ENCODE data around the gene GLB1L3. TPM values are rescaled to one million over a fixed set of nuclear protein-coding genes. Genes with fewer than 3 reads are reported as not detected.

Gene GLB1L3
- total RNA-seq, 1 experiment from 2014 or later: not detected

- no peaks in the 10 kb centered on the region for H3K9me2 ChIP-seq (ENCODE audit: insufficient read depth)
- H3K27ac ChIP-seq (ENCODE audit: low read depth, low read length): no peak overlapping the region
- ChIA-PET RAD21 (ENCODE audit: low non-redundant PET in 1 of 2, low total read pairs in 2 of 2, uncharacterized antibody in 2 of 2, unreplicated experiment in 2 of 2) (no interaction called here), CTCF (no interaction called here), POLR2A (no interaction called here)
- H3K4me3 ChIP-seq (replicated peaks in 1 of 2; ENCODE audit: low read depth in 1 of 2, low read length in 2 of 2): no peak overlapping the region
- DNase-seq (ENCODE audit: low read depth, low spot score): no peak
- BruUV-seq (replicated peaks): no TSS peak
- no peaks in the 10 kb centered on the region for H3K27me3 ChIP-seq (ENCODE audit: insufficient read depth, low read length)
- H2AFZ ChIP-seq (ENCODE audit: low read depth, low read length, poor library complexity, severe bottlenecking): no peak overlapping the region
- ATAC-seq: no peak
- H4K20me1 ChIP-seq (ENCODE audit: insufficient read depth): no peaks in the 10 kb centered on the region
- no peaks in the 10 kb centered on the region for H3K36me3 ChIP-seq (ENCODE audit: control insufficient read depth in 1 of 2, insufficient read depth in 2 of 2, low read length in 2 of 2)
- no peaks in the 10 kb centered on the region for H3K79me2 ChIP-seq (ENCODE audit: insufficient read depth, low read length)
- H3K4me2 ChIP-seq (ENCODE audit: low read length): no peak overlapping the region
- no peaks in the 10 kb centered on the region for H3K9me3 ChIP-seq (ENCODE audit: control insufficient read depth in 1 of 2, insufficient read depth in 1 of 2, low read depth in 1 of 2, low read length in 2 of 2)
- TF ChIP-seq CEBPB (IDR thresholded peaks at IDR 0.05; ENCODE audit: low read depth): no peak
- no peak for TF ChIP-seq RAD21 (IDR thresholded peaks at IDR 0.05; ENCODE audit: low read depth)
- no peak for TF ChIP-seq ZNF274 (IDR thresholded peaks at IDR 0.05; ENCODE audit: low read depth, low read length)
- no peak for TF ChIP-seq ZBTB33 (IDR thresholded peaks at IDR 0.05; ENCODE audit: extremely low read depth, insufficient replicate concordance, low read length)
- no peak for TF ChIP-seq SRF (IDR thresholded peaks at IDR 0.05; ENCODE audit: low read depth)
- no peak for TF ChIP-seq REST (IDR thresholded peaks at IDR 0.05; ENCODE audit: low read depth)
- no peak for TF ChIP-seq YY1 (IDR thresholded peaks at IDR 0.05; ENCODE audit: extremely low read depth, insufficient replicate concordance, low read depth, low read length)
- TF ChIP-seq POLR2AphosphoS5 (IDR thresholded peaks at IDR 0.05; ENCODE audit: low read depth, low read length): no peak
- TF ChIP-seq MAX (IDR thresholded peaks at IDR 0.05): no peak
- no peak for TF ChIP-seq CTCF (IDR thresholded peaks at IDR 0.05 in 2 of 3, conservative IDR thresholded peaks at IDR 0.05 in 1 of 3; ENCODE audit: borderline replicate concordance in 1 of 3, insufficient read depth in 1 of 3, low read depth in 2 of 3, low read length in 2 of 3)
- no peak for TF ChIP-seq JUND (IDR thresholded peaks at IDR 0.05)
- no peak for TF ChIP-seq FOSL1 (IDR thresholded peaks at IDR 0.05; ENCODE audit: low read depth)
- TF ChIP-seq ATF3 (IDR thresholded peaks at IDR 0.05): no peak
- H3K4me1 ChIP-seq (ENCODE audit: control insufficient read depth in 1 of 2, insufficient read depth in 2 of 2, low read length in 2 of 2): no peaks in the 10 kb centered on the region
- H3K9ac ChIP-seq (ENCODE audit: low read length): no peak overlapping the region
- intact Hi-C loops (cut with micrococcal nuclease): no loop called here
These were observed 11.4 kb downstream of the GLB1L3 start for GRCh38 chr11:134287561-134287960.
